K562 (cell line): ENCODE measurements around the gene MANBA. TPM values are rescaled to one million over a fixed set of nuclear protein-coding genes. Genes with fewer than 3 reads are reported as not detected.

ENCODE experiments used
- ADNP ChIP-seq: fragments of 200-800 bp; sonication (Bioruptor generic); IDR thresholded peaks from 2 replicates; pipeline ENCODE4 v1.6.1; 2016; ENCODE audit warnings: missing genetic modification characterization, missing compliant biosample characterization
- ARID3B ChIP-seq: fragments of 250-450 bp; sonication (Bioruptor Pico); IDR thresholded peaks from 2 replicates; pipeline ENCODE4 v1.4.0; 2020; ENCODE audit warnings: borderline replicate concordance
- CREB1 ChIP-seq, 2 experiments: sonication (generic) in 1 of 2; formaldehyde crosslinking in 1 of 2; IDR thresholded peaks; 2 replicates each; pipeline versions ENCODE4 v1.6.1 to v1.8.0; 2012 to 2022; ENCODE audit warnings: inconsistent platforms in 1 of 2, mild to moderate bottlenecking in 1 of 2, missing genetic modification reagents in 1 of 2, moderate library complexity in 1 of 2
- CTCFL ChIP-seq: IDR thresholded peaks from 2 replicates; pipeline ENCODE4 v1.6.1; 2011; ENCODE audit warnings: borderline replicate concordance, low read depth, mild to moderate bottlenecking, moderate library complexity, low read length; ENCODE audit not compliant: insufficient read depth, poor library complexity, severe bottlenecking
- EP400 ChIP-seq: fragments of 450-650 bp; IDR thresholded peaks from 2 replicates; pipeline ENCODE4 v1.6.1; 2017; ENCODE audit warnings: antibody characterized with exemption, mild to moderate bottlenecking, moderate library complexity
- KLF10 ChIP-seq: fragments of 250-450 bp; sonication (Bioruptor Pico); IDR thresholded peaks from 2 replicates; pipeline ENCODE4 v1.6.1; 2021; ENCODE audit warnings: matching md5 sums
- KLF13 ChIP-seq: fragments of 450-650 bp; IDR thresholded peaks from 2 replicates; pipeline ENCODE4 v1.6.1; 2016; ENCODE audit warnings: missing genetic modification characterization, low read depth, mild to moderate bottlenecking, missing compliant biosample characterization, moderate library complexity, borderline replicate concordance
- NFXL1 ChIP-seq: fragments of 450-650 bp; formaldehyde crosslinking; IDR thresholded peaks from 2 replicates; pipeline ENCODE4 v1.4.0; 2021; ENCODE audit warnings: mild to moderate bottlenecking
- PTBP1 ChIP-seq: fragments of 200-400 bp; formaldehyde crosslinking; IDR thresholded peaks from 2 replicates; pipeline ENCODE4 v1.6.1; 2017; ENCODE audit warnings: low read depth, low read length
- SAFB ChIP-seq: fragments of 200-400 bp; formaldehyde crosslinking; IDR thresholded peaks from 2 replicates; pipeline ENCODE4 v1.6.1; 2017; ENCODE audit warnings: low read depth, low read length, borderline replicate concordance
- SMC3 ChIP-seq: conservative IDR thresholded peaks from 2 replicates; pipeline ENCODE4 v1.6.1; 2011; ENCODE audit warnings: low read depth, low read length, improper control_type of control experiment; ENCODE audit not compliant: insufficient read depth
- TAL1 ChIP-seq: fragments of 450-650 bp; IDR thresholded peaks from 2 replicates; pipeline ENCODE4 v1.6.1; 2016; ENCODE audit warnings: mild to moderate bottlenecking
- ZC3H8 ChIP-seq: fragments of 450-650 bp; IDR thresholded peaks from 2 replicates; pipeline ENCODE4 v1.6.1; 2017
- ZNF3 ChIP-seq: fragments of 250-450 bp; sonication (Bioruptor Pico); IDR thresholded peaks from 2 replicates; pipeline ENCODE4 v1.5.0; 2021; ENCODE audit warnings: mild to moderate bottlenecking, moderate library complexity
- ZNF347 ChIP-seq: fragments of 450-650 bp; formaldehyde crosslinking; IDR thresholded peaks from 2 replicates; pipeline ENCODE4 v1.4.0; 2020; ENCODE audit warnings: low read depth, mild to moderate bottlenecking, moderate library complexity
- polyA plus RNA-seq, 8 experiments: library from polyadenylated mRNA; depleted of rRNA in 4 of 8; stranded (reverse) in 5 of 8; unstranded in 3 of 8; fragments of >200 nt; fragmentation: Nextera tagmentation in 2 of 8; fragmentation: Illumina TruSeq in 1 of 8; extraction: Ambion mirVana in 2 of 8; extraction: Trizol in 1 of 8; gene quantifications; 2 replicates each; pipeline versions ENCODE4 v1.2.1 to v1.2.3, GENCODE V29; 2011 to 2014; ENCODE audit warnings: inconsistent platforms in 1 of 8, missing spikeins in 1 of 8
- total RNA-seq, 7 experiments: library from RNA; depleted of rRNA in 6 of 7; stranded (reverse); fragments of >200 nt in 6 of 7; fragmentation: Illumina TruSeq in 2 of 7; extraction: Trizol in 2 of 7; gene quantifications; 2 replicates each; pipeline versions ENCODE4 v1.2.1 to v1.2.3, GENCODE V29; 2011 to 2021; ENCODE audit warnings: low replicate concordance in 1 of 7
- TF ChIP-seq, protein P1 (sequence below): fragments of 250-450 bp; sonication (Bioruptor Pico); IDR thresholded peaks from 2 replicates; pipeline ENCODE4 v1.8.0; 2022; ENCODE audit warnings: moderate library complexity, mild to moderate bottlenecking, inconsistent platforms
- TF ChIP-seq, protein P2 (sequence below): fragments of 450-650 bp; formaldehyde crosslinking; IDR thresholded peaks from 2 replicates; pipeline ENCODE4 v1.4.0; 2020; ENCODE audit warnings: mild to moderate bottlenecking, moderate library complexity

Gene MANBA
- total and polyA plus RNA-seq, 9 of the 15 experiments (the other 6 are each of a cell fraction or from before 2014, with no cell fraction given), result 1.8 to 12.9 (median 7.7) TPM

DNA sequence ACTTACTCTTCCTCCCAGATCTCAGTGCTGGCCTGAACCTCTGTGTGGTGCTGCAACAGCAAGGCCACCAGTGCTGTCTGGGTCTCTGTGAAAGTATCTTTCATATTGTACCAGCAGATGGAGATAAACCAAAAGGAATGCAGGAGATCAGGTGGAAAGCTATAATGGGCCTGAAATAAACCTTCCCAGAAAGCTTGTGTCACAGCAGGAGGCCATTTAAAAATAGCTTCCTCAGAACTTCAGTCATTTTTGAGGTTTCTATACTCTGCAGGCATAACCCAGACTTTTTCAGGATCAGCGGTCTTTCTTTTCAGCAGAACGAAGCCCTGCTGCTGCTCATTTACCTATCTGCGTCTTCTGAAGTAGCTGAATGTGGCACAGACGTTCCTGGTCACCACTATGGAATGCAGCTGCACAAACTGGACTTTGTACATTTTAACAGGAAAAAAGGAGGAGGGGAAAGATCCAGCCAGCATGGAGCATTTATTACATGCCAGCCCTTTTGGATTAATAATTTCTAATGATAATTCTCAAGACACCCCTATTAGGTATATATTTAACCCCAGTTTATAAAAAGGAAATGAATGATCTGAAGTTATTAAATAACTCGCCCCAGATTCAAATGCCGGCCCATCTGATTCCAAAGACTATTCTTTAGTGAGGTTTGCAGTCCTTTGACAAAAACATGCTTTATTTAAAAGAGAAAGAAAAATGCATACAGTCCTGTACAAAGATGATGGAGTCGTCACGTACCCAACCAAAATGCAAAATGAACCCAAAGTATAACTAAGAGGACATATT, 139.9 kb downstream of the MANBA start (continued):
- TF ChIP-seq KLF10 (CRISPR knock-in tag) (no peak), KLF13 (tag) (no peak), SAFB (no peak), SMC3 (peak; percentile 92), ZNF347 (no peak), ZNF3 (CRISPR knock-in tag) (no peak), ZC3H8 (no peak), ADNP (tag) (no peak), CTCFL (no peak), PTBP1 (no peak), NFXL1 (CRISPR knock-in tag) (no peak), ARID3B (CRISPR knock-in tag) (no peak), EP400 (no peak), CREB1 (IDR thresholded peaks at IDR 0.05) (no peak), CREB1 (CRISPR knock-in tag; IDR thresholded peaks at IDR 0.05) (no peak), TAL1 (no peak)
- TF ChIP-seq, protein P1, sequence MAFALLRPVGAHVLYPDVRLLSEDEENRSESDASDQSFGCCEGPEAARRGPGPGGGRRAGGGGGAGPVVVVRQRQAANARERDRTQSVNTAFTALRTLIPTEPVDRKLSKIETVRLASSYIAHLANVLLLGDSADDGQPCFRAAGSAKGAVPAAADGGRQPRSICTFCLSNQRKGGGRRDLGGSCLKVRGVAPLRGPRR (CRISPR knock-in tag), result no peak
- TF ChIP-seq, protein P2, sequence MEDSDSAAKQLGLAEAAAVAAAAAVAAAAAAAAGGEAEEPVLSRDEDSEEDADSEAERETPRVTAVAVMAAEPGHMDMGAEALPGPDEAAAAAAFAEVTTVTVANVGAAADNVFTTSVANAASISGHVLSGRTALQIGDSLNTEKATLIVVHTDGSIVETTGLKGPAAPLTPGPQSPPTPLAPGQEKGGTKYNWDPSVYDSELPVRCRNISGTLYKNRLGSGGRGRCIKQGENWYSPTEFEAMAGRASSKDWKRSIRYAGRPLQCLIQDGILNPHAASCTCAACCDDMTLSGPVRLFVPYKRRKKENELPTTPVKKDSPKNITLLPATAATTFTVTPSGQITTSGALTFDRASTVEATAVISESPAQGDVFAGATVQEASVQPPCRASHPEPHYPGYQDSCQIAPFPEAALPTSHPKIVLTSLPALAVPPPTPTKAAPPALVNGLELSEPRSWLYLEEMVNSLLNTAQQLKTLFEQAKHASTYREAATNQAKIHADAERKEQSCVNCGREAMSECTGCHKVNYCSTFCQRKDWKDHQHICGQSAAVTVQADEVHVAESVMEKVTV (CRISPR knock-in tag), result peak; percentile 83
